ENCODE results near the gene TDRKH.

The TDRKH gene, protein sequence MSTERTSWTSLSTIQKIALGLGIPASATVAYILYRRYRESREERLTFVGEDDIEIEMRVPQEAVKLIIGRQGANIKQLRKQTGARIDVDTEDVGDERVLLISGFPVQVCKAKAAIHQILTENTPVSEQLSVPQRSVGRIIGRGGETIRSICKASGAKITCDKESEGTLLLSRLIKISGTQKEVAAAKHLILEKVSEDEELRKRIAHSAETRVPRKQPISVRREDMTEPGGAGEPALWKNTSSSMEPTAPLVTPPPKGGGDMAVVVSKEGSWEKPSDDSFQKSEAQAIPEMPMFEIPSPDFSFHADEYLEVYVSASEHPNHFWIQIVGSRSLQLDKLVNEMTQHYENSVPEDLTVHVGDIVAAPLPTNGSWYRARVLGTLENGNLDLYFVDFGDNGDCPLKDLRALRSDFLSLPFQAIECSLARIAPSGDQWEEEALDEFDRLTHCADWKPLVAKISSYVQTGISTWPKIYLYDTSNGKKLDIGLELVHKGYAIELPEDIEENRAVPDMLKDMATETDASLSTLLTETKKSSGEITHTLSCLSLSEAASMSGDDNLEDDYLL

DNA sequence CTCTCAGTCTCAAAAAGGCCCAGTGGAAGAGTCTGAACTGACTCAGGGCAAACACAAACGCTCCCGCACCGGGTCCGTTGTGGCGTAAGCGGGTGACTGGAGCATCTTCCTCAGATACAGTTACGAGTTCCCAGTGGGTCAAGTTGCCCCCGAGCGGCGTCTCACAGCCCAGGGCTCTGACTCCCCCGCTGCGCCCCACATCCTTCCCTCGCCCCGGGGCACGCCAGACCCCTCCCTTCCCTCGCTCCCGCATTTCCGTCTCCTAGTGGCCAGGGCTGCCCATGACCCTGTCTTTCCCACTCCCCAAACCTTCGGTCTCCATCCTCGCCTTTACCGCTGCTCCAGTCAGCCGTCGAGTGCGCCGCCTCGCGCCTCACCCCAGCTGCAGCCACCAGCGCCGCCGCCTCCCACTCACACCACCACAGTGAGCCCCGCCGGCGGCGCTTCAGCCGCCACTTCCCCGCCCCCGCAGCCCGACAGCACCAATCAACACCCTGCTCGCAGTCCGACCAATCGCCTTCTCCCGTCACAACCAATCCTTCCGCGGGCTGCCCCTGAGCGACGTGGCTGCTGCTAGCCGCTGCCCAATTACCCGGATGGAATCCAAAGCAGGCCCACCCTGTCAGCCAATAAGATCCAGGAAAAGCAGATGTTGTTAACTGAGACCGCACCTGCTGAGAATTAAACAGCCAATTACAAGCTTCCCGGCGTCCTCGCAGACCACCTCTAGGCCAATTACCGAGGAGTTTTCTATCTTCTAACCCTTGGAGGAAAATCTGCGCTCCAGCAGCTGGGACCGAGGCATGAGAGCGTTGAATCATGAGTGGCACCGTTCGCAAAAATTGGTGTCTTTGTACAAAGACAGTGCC, at the start of gene TDRKH:
Gene TDRKH, minus strand, starts transcription at position 430 of the 869 bp plus-strand sequence. CDS start 7,478 bp downstream, outside the sequence.
- peaks cover 34% of the 10 kb centered on the region for H3K4me1 Mint-ChIP-seq
- H3K36me3 Mint-ChIP-seq, result peaks cover 2% of the 10 kb centered on the region
- H3K9me3 Mint-ChIP-seq, result no peaks in the 10 kb centered on the region
- H3K27me3 Mint-ChIP-seq, result no peaks in the 10 kb centered on the region
- peak within 1 kb of the TSS; percentile 98 for H3K4me3 Mint-ChIP-seq
- peak within 1 kb of the TSS; percentile 96 for H3K27ac Mint-ChIP-seq

DNA sequence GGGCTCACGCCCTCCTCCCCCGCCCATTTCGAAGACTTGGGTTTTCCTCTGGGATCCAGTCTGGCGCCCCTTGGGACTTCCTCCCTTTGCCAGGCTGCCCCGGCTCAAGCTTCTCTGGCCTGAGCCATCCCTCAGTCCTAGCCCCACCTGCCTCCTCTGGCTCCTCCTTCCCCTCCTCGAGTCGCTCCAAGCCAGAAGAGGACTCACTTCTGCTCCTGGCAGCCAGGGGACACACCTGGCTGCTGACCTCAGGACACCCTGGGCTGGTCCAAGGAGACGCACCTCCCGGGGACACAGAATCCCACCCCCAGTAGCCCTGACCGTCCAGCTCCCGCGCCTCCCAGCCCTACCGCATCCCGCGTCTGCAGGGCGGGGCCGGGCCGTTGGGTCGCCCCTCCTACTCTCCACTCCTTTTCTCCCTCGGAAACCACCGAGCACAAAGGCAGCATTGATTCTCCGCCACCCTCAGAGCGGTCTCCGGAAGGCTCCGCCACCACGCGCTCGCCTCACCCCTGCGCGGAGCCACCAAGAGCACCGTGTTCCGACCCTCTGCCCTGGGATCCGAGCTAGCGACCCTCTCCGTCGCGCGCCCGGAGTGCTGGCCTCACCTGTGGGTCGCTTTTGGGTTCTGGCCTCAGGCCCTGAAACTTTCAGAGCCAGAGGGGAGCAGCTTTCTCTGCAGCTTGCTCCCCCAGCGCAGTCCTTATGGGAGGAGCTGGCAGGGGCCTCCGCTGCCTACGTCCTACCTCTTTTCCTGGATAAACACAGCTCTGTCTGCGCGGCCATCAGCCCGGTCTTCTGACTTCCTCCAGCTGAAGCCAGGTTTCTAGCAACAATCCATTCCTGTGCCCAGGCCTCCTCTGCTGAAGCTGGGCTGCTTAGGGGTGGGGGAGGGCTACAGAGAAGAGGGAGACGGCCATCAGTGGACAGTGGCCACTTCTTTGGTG, 49.4 kb upstream of the TDRKH start, which contains the start of gene C2CD4D:
Gene C2CD4D, minus strand, starts transcription at position 364 of the 947 bp plus-strand sequence. CDS start 831 bp downstream, outside the sequence.
- H3K4me3 Mint-ChIP-seq, result peak within 1 kb of the TSS; percentile 86
- no peaks in the 10 kb centered on the region for H3K27me3 Mint-ChIP-seq
- H3K4me1 Mint-ChIP-seq, result peaks cover 35% of the 10 kb centered on the region
- peak within 1 kb of the TSS; percentile 89 for H3K27ac Mint-ChIP-seq
- peaks cover 2% of the 10 kb centered on the region for H3K36me3 Mint-ChIP-seq
- H3K9me3 Mint-ChIP-seq, result no peaks in the 10 kb centered on the region

DNA sequence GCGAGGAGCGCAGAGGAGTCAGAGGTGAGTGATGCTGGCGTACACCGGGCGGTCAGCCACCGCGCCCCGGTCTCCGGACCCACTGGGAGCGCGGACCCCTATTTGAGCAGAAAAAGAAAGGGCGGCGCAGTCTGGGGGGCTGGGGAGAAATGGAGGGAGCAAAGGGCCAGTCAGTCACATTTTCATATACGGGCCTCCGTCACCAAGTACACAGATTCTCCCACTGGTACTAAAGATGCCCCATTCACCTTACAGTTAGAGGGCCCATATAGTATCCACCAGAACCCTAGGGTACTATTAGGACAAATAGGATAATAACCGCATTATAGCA, 48.7 kb upstream of the TDRKH start:
- Mint-ChIP-seq H3K4me3 (peak overlapping the region; percentile 86), H3K36me3 (peaks cover 2% of the 10 kb centered on the region), H3K27ac (peak overlapping the region; percentile 41), H3K27me3 (no peaks in the 10 kb centered on the region), H3K4me1 (peaks cover 38% of the 10 kb centered on the region), H3K9me3 (no peaks in the 10 kb centered on the region)

DNA sequence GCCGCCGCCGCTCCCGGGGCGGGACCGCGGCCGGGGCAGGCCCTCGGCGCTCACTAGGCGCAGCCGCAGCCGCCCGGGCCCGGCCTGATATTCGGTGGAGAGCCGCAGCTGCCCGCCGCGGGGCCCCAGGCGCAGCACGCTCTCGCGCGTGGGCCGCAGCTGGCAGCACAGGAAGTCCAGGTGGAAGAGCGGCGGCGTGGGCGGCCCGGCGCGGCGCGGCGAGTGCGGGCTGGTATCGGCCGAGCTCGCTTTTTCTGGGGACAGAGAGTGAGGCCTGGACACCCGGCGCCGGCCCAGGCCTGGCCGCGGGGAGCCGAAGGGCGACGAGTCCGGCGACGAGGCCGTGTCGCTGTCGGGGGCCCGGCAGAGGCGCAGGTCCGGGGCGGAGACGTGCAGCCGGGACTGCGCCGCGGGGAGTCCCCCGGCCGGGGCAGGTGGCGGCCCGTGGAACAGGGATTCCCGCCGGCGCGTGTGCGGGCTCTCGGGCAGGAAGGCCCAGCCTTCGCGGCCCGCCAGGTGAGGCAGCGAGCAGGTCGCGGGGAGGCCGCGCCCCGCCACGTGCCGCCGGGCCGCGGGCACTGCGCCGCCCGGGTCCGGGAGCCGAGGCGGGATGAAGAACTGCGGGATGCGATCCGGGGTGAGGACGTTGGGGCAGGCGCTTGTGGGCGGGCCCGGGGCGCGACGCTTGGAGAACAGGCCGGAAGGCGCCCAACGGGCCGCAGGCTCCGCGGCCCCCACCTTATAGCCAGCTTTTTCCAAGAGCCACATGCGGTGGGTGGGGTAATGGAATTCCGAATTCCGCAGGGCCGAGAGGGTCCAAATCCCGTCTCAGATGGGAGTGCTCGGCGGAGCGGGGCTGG, 48.2 kb upstream of the TDRKH start:
- Mint-ChIP-seq H3K4me1 (peaks cover 44% of the 10 kb centered on the region), H3K27me3 (no peaks in the 10 kb centered on the region), H3K36me3 (peaks cover 2% of the 10 kb centered on the region), H3K9me3 (no peaks in the 10 kb centered on the region), H3K27ac (peak overlapping the region; percentile 41), H3K4me3 (peak overlapping the region; percentile 86)

DNA sequence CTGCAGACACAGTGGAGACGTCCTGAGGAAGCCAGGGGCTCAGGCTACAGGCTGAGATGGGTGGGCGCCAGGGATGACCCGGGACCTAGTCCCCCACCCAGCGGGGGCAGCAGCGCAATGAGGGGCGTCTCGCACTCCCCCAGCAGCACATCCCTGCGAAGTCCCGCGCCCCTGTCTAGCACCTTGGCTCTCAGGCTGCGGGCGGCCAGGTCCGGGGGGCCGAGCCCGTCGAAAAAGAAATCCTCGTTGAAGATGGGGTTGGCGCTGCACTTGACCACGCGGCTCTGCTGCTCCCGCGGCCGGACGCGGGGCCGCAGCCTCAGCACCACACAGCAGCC, 47.6 kb upstream of the TDRKH start:
- Mint-ChIP-seq H3K4me1 (peaks cover 48% of the 10 kb centered on the region), H3K36me3 (peaks cover 2% of the 10 kb centered on the region), H3K27ac (peak overlapping the region; percentile 92), H3K4me3 (peak overlapping the region; percentile 92), H3K9me3 (no peaks in the 10 kb centered on the region), H3K27me3 (no peaks in the 10 kb centered on the region)

DNA sequence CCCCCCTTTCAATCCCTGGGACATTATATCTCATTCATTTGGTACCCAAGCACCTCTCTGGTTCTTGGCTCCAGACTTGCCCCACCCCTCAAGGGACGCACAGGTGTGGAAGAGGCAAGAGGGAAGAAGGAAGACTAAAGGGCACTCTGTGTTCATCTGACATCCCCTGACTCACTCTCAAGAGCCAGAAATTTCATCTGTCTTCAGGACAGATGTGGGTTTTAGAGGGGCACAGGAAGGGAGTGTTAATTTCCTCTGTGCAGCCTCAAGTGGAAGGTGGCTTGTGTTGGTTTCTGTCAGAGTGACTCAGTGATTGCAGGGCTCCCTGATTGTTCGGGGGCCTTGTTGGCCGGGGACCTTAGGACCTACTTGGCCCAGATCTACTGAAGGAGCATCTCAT, 46.9 kb upstream of the TDRKH start:
- Mint-ChIP-seq H3K36me3 (peaks cover 2% of the 10 kb centered on the region), H3K27ac (peak overlapping the region; percentile 92), H3K9me3 (no peaks in the 10 kb centered on the region), H3K4me1 (peaks cover 51% of the 10 kb centered on the region), H3K27me3 (no peaks in the 10 kb centered on the region), H3K4me3 (peak overlapping the region; percentile 92)

DNA sequence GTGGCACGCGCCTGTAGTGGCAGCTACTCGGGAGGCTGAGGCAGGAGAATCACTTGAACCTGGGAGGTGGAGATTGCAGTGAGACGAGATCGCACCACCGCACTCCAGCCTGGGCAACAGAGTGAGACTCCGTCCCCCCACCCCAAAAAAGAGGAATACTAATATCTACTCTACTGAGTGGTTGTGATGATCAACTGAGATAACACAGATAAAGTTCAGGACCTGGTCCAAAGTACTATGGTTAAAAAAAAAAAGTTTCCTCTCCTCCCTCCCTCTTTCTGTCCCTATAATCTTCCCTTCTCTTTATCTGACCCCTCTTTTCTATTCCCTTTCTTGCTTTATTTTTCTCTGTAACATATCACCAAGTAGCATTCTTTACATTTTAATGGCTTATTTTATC, 45.3 kb upstream of the TDRKH start:
- Mint-ChIP-seq H3K9me3 (no peaks in the 10 kb centered on the region), H3K27me3 (no peaks in the 10 kb centered on the region), H3K4me1 (peaks cover 48% of the 10 kb centered on the region), H3K27ac (peak overlapping the region; percentile 82), H3K36me3 (no peaks in the 10 kb centered on the region), H3K4me3 (no peak overlapping the region)

DNA sequence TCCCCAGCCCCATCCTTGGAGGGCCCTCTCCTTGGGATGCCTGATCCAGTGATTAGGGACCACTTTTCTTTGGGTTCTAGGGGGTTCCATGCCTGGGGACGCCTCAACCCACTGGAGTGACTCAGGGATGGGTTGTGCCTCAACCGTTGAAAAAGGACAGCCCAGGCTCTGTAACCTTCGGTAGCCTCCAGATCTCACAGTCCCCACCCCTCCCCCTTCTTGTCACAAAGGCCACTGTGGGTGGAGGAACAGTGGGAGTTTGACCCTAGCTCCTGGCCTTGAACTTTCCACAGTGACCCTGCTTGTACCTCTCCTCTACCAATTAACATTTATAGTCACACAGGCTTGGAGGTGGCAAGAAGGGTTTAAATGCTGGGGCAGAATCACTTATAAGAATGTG, 43.9 kb upstream of the TDRKH start:
- Mint-ChIP-seq H3K4me3 (no peak overlapping the region), H3K9me3 (no peaks in the 10 kb centered on the region), H3K36me3 (no peaks in the 10 kb centered on the region), H3K27ac (no peak overlapping the region), H3K4me1 (peaks cover 51% of the 10 kb centered on the region), H3K27me3 (no peaks in the 10 kb centered on the region)

DNA sequence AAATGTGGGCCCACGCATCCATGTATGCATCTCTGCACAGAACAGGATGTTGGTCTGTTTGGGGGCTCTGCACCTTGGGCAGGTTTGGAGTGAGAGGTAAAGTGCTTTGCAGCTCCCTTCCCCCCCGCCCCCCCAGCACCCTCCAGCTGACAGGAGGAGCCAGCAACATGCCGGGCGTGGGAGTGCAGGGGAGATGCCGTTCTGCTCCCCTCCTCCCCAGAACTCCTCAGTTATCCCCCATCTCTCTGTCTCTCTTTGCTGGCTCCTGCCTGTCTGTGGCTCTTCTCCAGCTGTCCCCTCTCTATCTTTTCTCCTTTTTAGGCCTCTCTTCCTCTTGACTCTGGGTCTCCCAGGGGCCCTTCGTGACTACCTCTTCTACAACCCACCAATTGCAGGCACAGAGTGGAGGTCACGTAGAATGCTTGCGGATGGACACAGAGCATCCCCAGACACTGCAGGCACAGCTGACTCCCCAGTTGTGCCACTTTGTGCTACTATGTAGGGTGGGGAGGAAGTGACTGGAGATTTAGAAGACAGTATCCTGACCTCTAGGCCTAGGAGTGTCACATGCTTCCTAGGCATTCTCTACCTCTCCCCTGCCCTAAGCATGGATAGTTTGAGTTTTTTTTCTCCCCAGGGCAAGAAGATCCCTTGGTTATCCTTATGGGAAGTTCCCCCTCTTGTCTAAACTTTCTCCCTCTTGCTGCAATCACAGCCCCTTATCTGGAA, 43.0 kb upstream of the TDRKH start:
- no peaks in the 10 kb centered on the region for H3K9me3 Mint-ChIP-seq
- no peak overlapping the region for H3K27ac Mint-ChIP-seq
- H3K4me3 Mint-ChIP-seq, result no peak overlapping the region
- H3K36me3 Mint-ChIP-seq, result no peaks in the 10 kb centered on the region
- no peaks in the 10 kb centered on the region for H3K27me3 Mint-ChIP-seq
- H3K4me1 Mint-ChIP-seq, result peaks cover 59% of the 10 kb centered on the region

DNA sequence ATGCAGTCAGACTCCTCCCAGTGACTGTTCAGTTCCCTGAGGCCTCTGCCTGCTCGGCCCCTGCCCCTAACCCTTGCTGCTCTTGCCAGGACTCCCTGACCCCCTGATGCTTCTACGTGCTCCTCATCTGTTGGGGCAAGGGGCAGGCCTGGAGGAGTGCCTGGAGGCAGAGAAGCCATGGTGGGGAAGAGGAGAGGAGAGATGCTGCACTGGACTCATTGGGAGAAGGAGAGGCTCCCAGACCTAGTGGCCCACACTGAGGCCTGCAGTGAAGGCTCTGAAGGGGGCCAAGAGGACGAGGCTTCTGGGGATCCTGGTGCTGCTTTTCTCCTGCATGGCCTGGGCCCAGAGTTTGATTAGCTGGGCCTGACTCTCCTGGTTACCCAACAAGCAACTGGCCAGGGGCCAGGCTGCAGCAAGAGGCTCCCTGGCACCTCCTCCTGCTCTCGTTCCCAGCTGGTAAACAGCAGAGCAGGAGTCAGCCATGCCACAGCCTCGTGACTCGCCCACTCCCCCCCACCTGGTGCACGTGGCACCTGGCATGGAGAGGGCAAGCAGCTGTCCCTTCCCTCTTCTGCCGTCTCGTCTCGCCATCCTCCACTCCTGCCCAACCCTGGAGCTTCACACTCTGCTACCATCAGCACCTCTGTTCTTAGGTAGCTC, 42.1 kb upstream of the TDRKH start:
- peak overlapping the region; percentile 19 for H3K27ac Mint-ChIP-seq

DNA sequence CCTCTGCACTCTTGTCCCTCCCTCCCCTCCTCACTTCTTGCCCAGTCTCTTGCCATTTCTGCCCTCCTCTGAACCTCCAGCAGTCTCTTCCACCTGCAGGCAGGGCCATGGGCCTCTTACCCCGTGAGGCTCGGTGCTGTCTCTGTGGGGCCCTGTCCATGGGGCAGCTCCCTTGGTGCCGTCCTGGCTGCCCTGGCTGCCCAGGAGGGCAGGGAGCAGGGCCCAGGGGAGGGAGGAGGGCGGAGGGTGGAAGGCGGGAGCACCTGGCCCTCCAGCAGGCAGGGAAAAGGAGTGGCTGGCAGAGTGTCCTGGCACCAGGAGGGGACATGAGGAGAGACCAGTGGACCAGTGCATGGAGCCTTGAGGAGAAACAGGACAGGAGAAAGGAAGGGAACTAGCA, 41.3 kb upstream of the TDRKH start, which contains the start of gene RORC:
Gene RORC, minus strand, starts transcription at position 198 of the 400 bp plus-strand sequence. Its CDS starts 38 bp downstream, at position 160.
- H3K4me1 Mint-ChIP-seq, result peaks cover 56% of the 10 kb centered on the region
- no peaks in the 10 kb centered on the region for H3K27me3 Mint-ChIP-seq
- H3K9me3 Mint-ChIP-seq, result no peaks in the 10 kb centered on the region
- no peaks in the 10 kb centered on the region for H3K36me3 Mint-ChIP-seq
- peak within 1 kb of the TSS; percentile 19 for H3K27ac Mint-ChIP-seq
- no peak within 1 kb of the TSS for H3K4me3 Mint-ChIP-seq

More for the DNA sequence above, 42.1 kb upstream of the TDRKH start:
- Mint-ChIP-seq H3K4me3 (no peak overlapping the region), H3K27me3 (no peaks in the 10 kb centered on the region), H3K4me1 (peaks cover 64% of the 10 kb centered on the region), H3K36me3 (no peaks in the 10 kb centered on the region), H3K9me3 (no peaks in the 10 kb centered on the region)

DNA sequence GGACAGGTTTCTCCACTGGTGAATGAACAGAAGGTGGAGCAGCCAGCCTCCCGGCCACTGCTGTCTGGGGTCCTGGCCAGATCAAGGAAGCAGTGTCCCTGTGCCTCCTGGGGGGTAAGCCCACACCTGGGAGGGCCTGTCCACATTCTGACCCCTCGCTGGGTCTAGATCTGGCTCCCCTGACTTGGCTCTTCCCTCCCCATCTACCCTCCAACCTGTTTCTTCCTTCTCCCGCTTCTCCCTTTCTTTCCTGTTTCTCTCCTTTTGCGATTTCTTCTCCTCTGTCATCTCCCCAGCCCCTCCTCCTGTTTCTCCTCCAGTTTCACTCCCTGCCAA, 40.9 kb upstream of the TDRKH start:
- Mint-ChIP-seq H3K27ac (no peak overlapping the region), H3K36me3 (no peaks in the 10 kb centered on the region), H3K9me3 (no peaks in the 10 kb centered on the region), H3K27me3 (no peaks in the 10 kb centered on the region), H3K4me3 (no peak overlapping the region), H3K4me1 (peaks cover 53% of the 10 kb centered on the region)

DNA sequence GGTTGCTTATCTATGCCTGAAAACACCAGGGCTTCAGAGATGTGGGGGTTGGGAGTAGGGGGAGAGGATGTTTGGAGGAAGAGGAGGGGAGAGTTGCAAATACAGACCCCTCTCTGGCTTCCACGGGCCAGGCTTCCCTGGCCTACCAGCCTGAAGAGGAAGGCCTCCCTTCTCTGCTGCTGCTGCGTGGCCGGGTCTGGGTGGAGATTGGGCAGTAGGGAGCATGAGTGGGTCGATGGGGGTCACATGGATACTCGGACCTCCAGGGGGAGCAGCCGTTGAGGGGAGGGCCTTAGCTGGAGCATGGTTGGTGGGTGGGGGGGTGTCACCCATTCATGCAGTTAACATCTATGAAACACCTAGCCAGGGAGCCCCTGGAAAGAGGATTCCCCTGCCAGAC, 39.8 kb upstream of the TDRKH start:
- Mint-ChIP-seq H3K27me3 (no peaks in the 10 kb centered on the region), H3K9me3 (no peaks in the 10 kb centered on the region), H3K27ac (no peak overlapping the region), H3K36me3 (no peaks in the 10 kb centered on the region), H3K4me3 (no peak overlapping the region), H3K4me1 (peaks cover 57% of the 10 kb centered on the region)

All from activated naive CD4-positive, alpha-beta T cell treated with anti-CD3 and anti-CD28 coated beads, Interleukin-2, amount 50 U/mL, for 24 hours (primary cell).